MM.1S (cell line): ENCODE results near the gene UBR2.

Source experiments
- DNase-seq: peaks from one replicate; pipeline ENCODE4 v3.0.0-alpha.2; 2015
- H2AFZ ChIP-seq: fragments of 300-600 bp; sonication (generic); 2 replicates; pipeline ENCODE4 v1.6.0; 2016; ENCODE audit warnings: antibody characterized with exemption, low read length
- H3F3A ChIP-seq: fragments of 300-600 bp; sonication (generic); 2 replicates; pipeline ENCODE4 v1.6.1; 2016; ENCODE audit warnings: mild to moderate bottlenecking, antibody characterized with exemption, low read length, moderate library complexity, mixed read lengths; ENCODE audit not compliant: insufficient read depth
- H3K27ac ChIP-seq: fragments of 300-600 bp; sonication (generic); 2 replicates; pipeline ENCODE4 v1.5.1; 2016; ENCODE audit warnings: mild to moderate bottlenecking, low read length
- H3K27me3 ChIP-seq: fragments of 300-600 bp; sonication (generic); replicated peaks from 2 replicates; pipeline ENCODE4 v1.6.0; 2016; ENCODE audit warnings: low read length; ENCODE audit not compliant: insufficient read depth
- H3K36me3 ChIP-seq: fragments of 300-600 bp; sonication (generic); replicated peaks from 2 replicates; pipeline ENCODE4 v1.6.1; 2016; ENCODE audit warnings: mild to moderate bottlenecking, low read length, mixed read lengths; ENCODE audit not compliant: insufficient read depth
- H3K4me1 ChIP-seq: fragments of 300-600 bp; sonication (generic); 2 replicates; pipeline ENCODE4 v1.6.1; 2016; ENCODE audit warnings: low read length, mixed read lengths
- H3K4me2 ChIP-seq: fragments of 300-600 bp; sonication (generic); 2 replicates; pipeline ENCODE4 v1.6.0; 2016; ENCODE audit warnings: low read depth, low read length
- H3K4me3 ChIP-seq: fragments of 300-600 bp; sonication (generic); 2 replicates; pipeline ENCODE4 v1.5.1; 2016; ENCODE audit warnings: low read length, mixed read lengths
- H3K79me2 ChIP-seq: fragments of 300-600 bp; sonication (generic); 2 replicates; pipeline ENCODE4 v1.6.1; 2016; ENCODE audit warnings: mixed run types, low read length, mixed read lengths
- H3K9ac ChIP-seq: fragments of 300-600 bp; sonication (generic); 2 replicates; pipeline ENCODE4 v1.6.1; 2016; ENCODE audit warnings: low read length, mixed read lengths
- H3K9me2 ChIP-seq: fragments of 300-600 bp; sonication (generic); replicated peaks from 2 replicates; pipeline ENCODE4 v1.6.1; 2016; ENCODE audit warnings: mild to moderate bottlenecking, low read length, mixed read lengths; ENCODE audit not compliant: insufficient read depth
- H3K9me3 ChIP-seq: fragments of 300-600 bp; sonication (generic); replicated peaks from 2 replicates; pipeline ENCODE4 v1.6.1; 2016; ENCODE audit warnings: mild to moderate bottlenecking, low read length, mixed read lengths; ENCODE audit not compliant: insufficient read depth
- H4K20me1 ChIP-seq: fragments of 300-600 bp; sonication (generic); 2 replicates; pipeline ENCODE4 v1.6.1; 2016; ENCODE audit warnings: mild to moderate bottlenecking, low read length, moderate library complexity, mixed read lengths; ENCODE audit not compliant: insufficient read depth
- CTCF ChIP-seq: fragments of 300-600 bp; sonication (generic); IDR thresholded peaks from 2 replicates; pipeline ENCODE4 v1.5.1; 2016; ENCODE audit warnings: antibody characterized with exemption, low read length, mixed read lengths
- EZH2 ChIP-seq: fragments of 300-600 bp; sonication (generic); optimal IDR thresholded peaks from 2 replicates; pipeline ENCODE3; 2017; ENCODE audit warnings: low read depth, mild to moderate bottlenecking, antibody characterized with exemption, low read length, mixed read lengths
- EZH2phosphoT487 ChIP-seq: fragments of 300-600 bp; sonication (generic); IDR thresholded peaks from 2 replicates; pipeline ENCODE4 v1.6.1; 2018; ENCODE audit warnings: antibody characterized with exemption, low read length

Gene UBR2

GRCh38 chr6:42627674-42628073, 63.8 kb downstream of the UBR2 start:
- H3K79me2 ChIP-seq = no peaks in the 10 kb centered on the region
- peaks cover 5% of the 10 kb centered on the region; the same call in 1 of the 2 replicates for H3K4me1 ChIP-seq
- no peak overlapping the region for H2AFZ ChIP-seq
- H3K9me3 ChIP-seq = no peaks in the 10 kb centered on the region
- no peak for DNase-seq
- no peaks in the 10 kb centered on the region for H3K27me3 ChIP-seq
- H3K4me2 ChIP-seq = no peak overlapping the region
- no peaks in the 10 kb centered on the region for H4K20me1 ChIP-seq
- no peaks in the 10 kb centered on the region for H3K9me2 ChIP-seq
- H3K27ac ChIP-seq = no peak overlapping the region
- no peak for TF ChIP-seq CTCF
- no peak for TF ChIP-seq EZH2phosphoT487
- no peaks in the 10 kb centered on the region for H3K36me3 ChIP-seq
- H3K9ac ChIP-seq = no peak overlapping the region
- peaks cover 12% of the 10 kb centered on the region for H3F3A ChIP-seq
- H3K4me3 ChIP-seq = no peak overlapping the region

GRCh38 chr6:42628604-42629003, 64.8 kb downstream of the UBR2 start:
- H3K4me3 ChIP-seq = no peak overlapping the region
- H3K79me2 ChIP-seq = no peaks in the 10 kb centered on the region
- no peak overlapping the region for H3K9ac ChIP-seq
- peaks cover 12% of the 10 kb centered on the region for H3F3A ChIP-seq
- H3K4me1 ChIP-seq = peaks cover 5% of the 10 kb centered on the region; the same call in 1 of the 2 replicates
- TF ChIP-seq EZH2phosphoT487 (no peak), EZH2 (no peak), CTCF (no peak)
- no peak overlapping the region for H2AFZ ChIP-seq
- no peak overlapping the region for H3K4me2 ChIP-seq
- DNase-seq = no peak
- no peaks in the 10 kb centered on the region for H3K9me3 ChIP-seq
- no peaks in the 10 kb centered on the region for H4K20me1 ChIP-seq
- H3K36me3 ChIP-seq = no peaks in the 10 kb centered on the region
- H3K27me3 ChIP-seq = no peaks in the 10 kb centered on the region
- H3K9me2 ChIP-seq = no peaks in the 10 kb centered on the region
- no peak overlapping the region for H3K27ac ChIP-seq

GRCh38 chr6:42629845-42630244, 66.0 kb downstream of the UBR2 start:
- H3K36me3 ChIP-seq = no peaks in the 10 kb centered on the region
- H4K20me1 ChIP-seq = no peaks in the 10 kb centered on the region
- no peak overlapping the region for H3K4me3 ChIP-seq
- H3K79me2 ChIP-seq = no peaks in the 10 kb centered on the region
- TF ChIP-seq EZH2phosphoT487 (no peak), EZH2 (no peak), CTCF (no peak)
- no peaks in the 10 kb centered on the region for H3K9me2 ChIP-seq
- peaks cover 12% of the 10 kb centered on the region for H3F3A ChIP-seq
- H3K9ac ChIP-seq = peak overlapping the region; percentile 13; the same call in 1 of the 2 replicates
- H2AFZ ChIP-seq = no peak overlapping the region
- H3K27me3 ChIP-seq = no peaks in the 10 kb centered on the region
- H3K27ac ChIP-seq = peak overlapping the region; percentile 56; the same call in 1 of the 2 replicates
- no peaks in the 10 kb centered on the region for H3K9me3 ChIP-seq
- peaks cover 5% of the 10 kb centered on the region; the same call in 1 of the 2 replicates for H3K4me1 ChIP-seq
- peak overlapping the region; percentile 46; the same call in 1 of the 2 replicates for H3K4me2 ChIP-seq
- peak; percentile 63 for DNase-seq
